Mucosa of stomach (tissue), 1 donor: ENCODE measurements around the gene LRFN4.

ENCODE experiments used
- H3K27me3 ChIP-seq: one replicate; pipeline ENCODE4 v1.7.0; 2013; ENCODE audit warnings: mild to moderate bottlenecking, low read length; ENCODE audit not compliant: control insufficient read depth, insufficient read depth
- H3K36me3 ChIP-seq: one replicate; pipeline ENCODE4 v1.7.0; 2013; ENCODE audit warnings: low read length; ENCODE audit not compliant: control insufficient read depth, insufficient read depth
- H3K4me1 ChIP-seq: one replicate; pipeline ENCODE4 v1.7.0; 2013; ENCODE audit warnings: mild to moderate bottlenecking, low read length; ENCODE audit not compliant: control insufficient read depth, insufficient read depth
- H3K4me3 ChIP-seq: one replicate; pipeline ENCODE4 v1.7.0; 2013; ENCODE audit warnings: low read length
- H3K9ac ChIP-seq: one replicate; pipeline ENCODE4 v1.7.0; 2013; ENCODE audit warnings: mild to moderate bottlenecking, low read length, moderate library complexity
- H3K9me3 ChIP-seq: one replicate; pipeline ENCODE4 v1.7.0; 2013; ENCODE audit warnings: mild to moderate bottlenecking, low read length, moderate library complexity; ENCODE audit not compliant: control insufficient read depth
- donor health status: Pancreatic carcinoma.

LRFN4 gene

DNA sequence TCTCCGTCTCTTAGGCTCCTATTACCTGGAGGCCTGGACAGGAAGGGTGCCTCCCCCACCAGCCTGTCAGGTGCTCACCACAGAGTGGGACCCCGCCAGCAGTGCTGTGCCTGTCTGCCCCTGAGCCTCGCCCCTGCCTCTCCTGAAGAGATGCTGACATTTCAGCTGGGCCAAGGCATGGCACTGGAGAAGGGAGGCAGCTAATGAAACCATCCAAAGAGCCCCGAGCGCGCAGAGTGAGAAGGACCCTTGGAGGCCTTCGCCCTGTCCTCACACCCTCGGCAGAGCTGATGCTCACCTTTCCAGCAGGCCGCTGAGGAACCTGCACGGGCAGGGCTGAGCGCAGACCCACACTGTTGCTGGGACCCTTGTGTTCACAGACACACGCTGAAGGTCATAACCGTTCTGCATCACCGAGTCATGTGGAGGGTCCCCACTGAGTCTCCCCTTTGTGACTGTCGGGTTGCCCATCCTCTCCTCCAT, 2.1 kb upstream of the LRFN4 start:
- Histone ChIP-seq H3K4me1 (peaks cover 10% of the 10 kb centered on the region), H3K36me3 (no peaks in the 10 kb centered on the region), H3K4me3 (no peak overlapping the region), H3K27me3 (no peaks in the 10 kb centered on the region), H3K9ac (no peak overlapping the region), H3K9me3 (no peaks in the 10 kb centered on the region)

DNA sequence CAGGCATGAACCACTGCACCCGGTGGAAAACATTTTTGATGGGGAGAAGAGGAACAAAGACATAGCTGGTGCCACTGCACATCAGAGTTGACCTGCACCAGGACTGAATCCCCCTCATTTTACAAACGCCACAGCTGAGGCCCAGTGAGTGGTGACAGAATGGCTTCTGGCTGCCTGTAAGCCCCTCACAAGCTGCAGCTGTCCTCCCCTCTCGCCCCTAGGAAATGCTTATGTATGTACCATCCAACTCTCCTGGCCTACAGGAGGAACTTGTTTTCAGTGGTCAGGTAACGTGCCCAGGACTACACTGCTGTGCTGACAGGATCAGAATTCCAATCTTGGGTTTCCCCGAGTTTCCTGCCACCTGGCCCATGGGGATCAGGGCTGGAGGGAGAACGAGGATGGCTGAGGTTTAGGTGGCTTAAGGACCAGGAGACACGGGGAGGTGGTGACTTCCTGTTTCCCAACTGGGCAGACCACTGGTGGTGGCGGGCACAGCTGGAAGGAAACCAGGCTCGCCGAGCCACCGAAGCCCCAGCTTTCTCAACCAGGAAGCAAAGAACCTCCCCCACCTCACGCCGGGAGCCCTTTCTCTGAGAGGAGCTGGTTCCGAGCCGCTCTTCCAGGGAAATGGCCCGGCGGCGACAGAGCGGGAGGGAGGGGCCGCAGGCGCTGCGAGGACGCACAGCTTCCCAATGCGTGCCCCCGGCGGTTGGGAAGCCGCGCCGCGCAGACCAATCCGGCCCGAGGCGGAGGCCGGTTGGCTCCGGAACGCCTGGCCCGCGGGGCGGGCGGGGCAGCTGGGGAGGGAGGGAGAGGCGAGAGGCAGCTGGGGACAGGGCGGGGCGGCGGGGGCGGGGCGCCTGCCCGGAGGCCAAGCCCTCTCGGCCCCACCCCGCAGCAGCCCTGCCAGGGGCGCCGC, 1.0 kb upstream of the LRFN4 start:
- Histone ChIP-seq H3K9me3 (no peaks in the 10 kb centered on the region), H3K9ac (peak overlapping the region; percentile 96), H3K4me1 (peaks cover 10% of the 10 kb centered on the region), H3K4me3 (peak overlapping the region; percentile 89), H3K36me3 (no peaks in the 10 kb centered on the region), H3K27me3 (no peaks in the 10 kb centered on the region)

DNA sequence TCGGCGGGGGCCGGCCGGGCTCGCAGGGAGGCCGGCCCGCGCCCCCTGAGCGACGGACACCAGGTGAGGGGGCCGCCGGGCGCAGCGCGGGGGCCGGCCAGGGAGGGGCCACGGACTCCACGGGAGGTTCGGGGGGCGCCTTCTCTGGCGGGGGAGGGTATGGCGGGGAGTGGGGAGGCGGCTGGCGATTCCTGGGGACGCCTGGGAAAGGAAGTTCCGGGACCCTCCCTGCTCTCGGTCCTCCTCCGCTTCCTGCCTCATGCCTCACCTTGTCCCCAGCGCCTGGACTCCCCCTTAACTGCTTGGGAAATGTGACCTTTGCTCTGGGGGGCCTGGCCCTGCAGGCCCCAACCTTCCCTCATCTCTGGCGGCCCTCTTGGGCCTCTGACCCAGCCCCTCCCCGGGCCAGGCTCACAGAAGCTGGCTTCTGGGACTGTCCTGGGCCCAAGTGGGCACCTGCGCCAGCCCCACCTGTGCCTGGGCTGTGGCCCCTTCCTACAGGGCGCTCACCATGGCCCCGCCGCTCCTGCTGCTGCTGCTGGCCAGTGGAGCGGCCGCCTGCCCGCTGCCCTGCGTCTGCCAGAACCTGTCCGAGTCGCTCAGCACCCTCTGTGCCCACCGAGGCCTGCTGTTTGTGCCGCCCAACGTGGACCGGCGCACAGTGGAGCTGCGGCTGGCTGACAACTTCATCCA, 516 bp downstream of the LRFN4 start:
- Histone ChIP-seq H3K36me3 (no peaks in the 10 kb centered on the region), H3K27me3 (no peaks in the 10 kb centered on the region), H3K9me3 (no peaks in the 10 kb centered on the region), H3K4me1 (peaks cover 10% of the 10 kb centered on the region), H3K4me3 (no peak overlapping the region), H3K9ac (no peak overlapping the region)

DNA sequence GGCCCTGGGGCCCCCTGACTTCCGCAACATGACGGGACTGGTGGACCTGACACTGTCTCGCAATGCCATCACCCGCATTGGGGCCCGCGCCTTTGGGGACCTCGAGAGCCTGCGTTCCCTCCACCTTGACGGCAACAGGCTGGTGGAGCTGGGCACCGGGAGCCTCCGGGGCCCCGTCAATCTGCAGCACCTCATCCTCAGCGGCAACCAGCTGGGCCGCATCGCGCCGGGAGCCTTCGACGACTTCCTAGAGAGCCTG, 992 bp downstream of the LRFN4 start:
- Histone ChIP-seq H3K27me3 (no peaks in the 10 kb centered on the region), H3K9ac (no peak overlapping the region), H3K9me3 (no peaks in the 10 kb centered on the region), H3K36me3 (no peaks in the 10 kb centered on the region), H3K4me1 (peaks cover 10% of the 10 kb centered on the region), H3K4me3 (no peak overlapping the region)

DNA sequence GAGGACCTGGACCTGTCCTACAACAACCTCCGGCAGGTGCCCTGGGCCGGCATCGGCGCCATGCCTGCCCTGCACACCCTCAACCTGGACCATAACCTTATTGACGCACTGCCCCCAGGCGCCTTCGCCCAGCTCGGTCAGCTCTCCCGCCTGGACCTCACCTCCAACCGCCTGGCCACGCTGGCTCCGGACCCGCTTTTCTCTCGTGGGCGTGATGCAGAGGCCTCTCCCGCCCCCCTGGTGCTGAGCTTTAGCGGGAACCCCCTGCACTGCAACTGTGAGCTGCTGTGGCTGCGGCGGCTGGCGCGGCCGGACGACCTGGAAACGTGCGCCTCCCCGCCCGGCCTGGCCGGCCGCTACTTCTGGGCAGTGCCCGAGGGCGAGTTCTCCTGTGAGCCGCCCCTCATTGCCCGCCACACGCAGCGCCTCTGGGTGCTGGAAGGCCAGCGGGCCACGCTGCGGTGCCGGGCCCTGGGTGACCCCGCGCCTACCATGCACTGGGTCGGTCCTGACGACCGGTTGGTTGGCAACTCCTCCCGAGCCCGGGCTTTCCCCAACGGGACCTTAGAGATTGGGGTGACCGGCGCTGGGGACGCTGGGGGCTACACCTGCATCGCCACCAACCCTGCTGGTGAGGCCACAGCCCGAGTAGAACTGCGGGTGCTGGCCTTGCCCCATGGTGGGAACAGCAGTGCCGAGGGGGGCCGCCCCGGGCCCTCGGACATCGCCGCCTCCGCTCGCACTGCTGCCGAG, 1.5 kb downstream of the LRFN4 start:
- no peaks in the 10 kb centered on the region for H3K27me3 ChIP-seq
- H3K36me3 ChIP-seq: no peaks in the 10 kb centered on the region
- no peak overlapping the region for H3K9ac ChIP-seq
- H3K4me1 ChIP-seq: peaks cover 10% of the 10 kb centered on the region
- H3K4me3 ChIP-seq: no peak overlapping the region
- H3K9me3 ChIP-seq: no peaks in the 10 kb centered on the region

DNA sequence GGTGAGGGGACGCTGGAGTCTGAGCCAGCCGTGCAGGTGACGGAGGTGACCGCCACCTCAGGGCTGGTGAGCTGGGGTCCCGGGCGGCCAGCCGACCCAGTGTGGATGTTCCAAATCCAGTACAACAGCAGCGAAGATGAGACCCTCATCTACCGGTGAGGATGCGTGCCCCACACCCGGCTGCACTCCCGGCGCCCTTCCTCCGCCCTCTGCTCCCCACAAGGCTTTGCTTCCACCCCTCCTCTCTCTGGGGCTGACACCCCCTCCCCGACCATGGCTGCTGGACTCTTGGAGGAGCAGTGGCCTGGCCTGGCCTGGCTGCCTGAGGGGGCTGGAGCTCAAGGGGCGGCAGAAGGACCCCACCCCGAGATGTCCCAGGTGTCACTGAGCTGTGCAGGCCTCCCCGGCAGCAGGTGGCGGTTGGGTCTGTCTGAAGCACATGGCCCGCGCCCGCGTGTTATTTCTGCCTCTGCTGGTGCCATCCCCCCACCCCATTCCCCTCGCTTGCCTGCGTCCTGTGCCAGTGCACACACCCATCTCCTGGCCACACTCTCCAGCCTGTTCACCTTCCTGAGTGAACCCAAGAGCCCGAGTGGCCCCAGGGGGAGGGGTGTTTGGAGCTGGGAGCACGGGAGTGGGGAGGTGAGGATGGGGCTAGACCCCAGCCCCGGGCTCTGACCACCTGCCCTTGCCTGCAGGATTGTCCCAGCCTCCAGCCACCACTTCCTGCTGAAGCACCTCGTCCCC, 2.2 kb downstream of the LRFN4 start:
- no peaks in the 10 kb centered on the region for H3K9me3 ChIP-seq
- no peaks in the 10 kb centered on the region for H3K36me3 ChIP-seq
- no peak overlapping the region for H3K4me3 ChIP-seq
- H3K27me3 ChIP-seq: no peaks in the 10 kb centered on the region
- H3K9ac ChIP-seq: no peak overlapping the region
- peaks cover 11% of the 10 kb centered on the region for H3K4me1 ChIP-seq

DNA sequence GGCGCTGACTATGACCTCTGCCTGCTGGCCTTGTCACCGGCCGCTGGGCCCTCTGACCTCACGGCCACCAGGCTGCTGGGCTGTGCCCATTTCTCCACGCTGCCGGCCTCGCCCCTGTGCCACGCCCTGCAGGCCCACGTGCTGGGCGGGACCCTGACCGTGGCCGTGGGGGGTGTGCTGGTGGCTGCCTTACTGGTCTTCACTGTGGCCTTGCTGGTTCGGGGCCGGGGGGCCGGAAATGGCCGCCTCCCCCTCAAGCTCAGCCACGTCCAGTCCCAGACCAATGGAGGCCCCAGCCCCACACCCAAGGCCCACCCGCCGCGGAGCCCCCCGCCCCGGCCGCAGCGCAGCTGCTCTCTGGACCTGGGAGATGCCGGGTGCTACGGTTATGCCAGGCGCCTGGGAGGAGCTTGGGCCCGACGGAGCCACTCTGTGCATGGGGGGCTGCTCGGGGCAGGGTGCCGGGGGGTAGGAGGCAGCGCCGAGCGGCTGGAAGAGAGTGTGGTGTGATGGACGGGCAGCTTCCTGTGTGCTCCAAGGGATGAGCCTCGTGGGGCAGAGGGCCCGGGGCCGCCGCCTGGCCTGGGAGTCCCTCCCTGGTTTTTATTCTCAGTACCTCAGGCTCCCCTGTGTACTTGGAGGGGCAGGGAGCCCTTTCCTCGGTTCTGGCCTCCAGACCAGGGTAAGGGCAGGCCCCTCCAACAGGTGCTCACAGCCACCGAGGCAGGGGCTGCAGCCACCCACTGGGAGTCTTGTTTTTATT, 3.0 kb downstream of the LRFN4 start:
- no peaks in the 10 kb centered on the region for H3K9me3 ChIP-seq
- peaks cover 14% of the 10 kb centered on the region for H3K4me1 ChIP-seq
- no peak overlapping the region for H3K9ac ChIP-seq
- H3K4me3 ChIP-seq: no peak overlapping the region
- no peaks in the 10 kb centered on the region for H3K36me3 ChIP-seq
- H3K27me3 ChIP-seq: no peaks in the 10 kb centered on the region

DNA sequence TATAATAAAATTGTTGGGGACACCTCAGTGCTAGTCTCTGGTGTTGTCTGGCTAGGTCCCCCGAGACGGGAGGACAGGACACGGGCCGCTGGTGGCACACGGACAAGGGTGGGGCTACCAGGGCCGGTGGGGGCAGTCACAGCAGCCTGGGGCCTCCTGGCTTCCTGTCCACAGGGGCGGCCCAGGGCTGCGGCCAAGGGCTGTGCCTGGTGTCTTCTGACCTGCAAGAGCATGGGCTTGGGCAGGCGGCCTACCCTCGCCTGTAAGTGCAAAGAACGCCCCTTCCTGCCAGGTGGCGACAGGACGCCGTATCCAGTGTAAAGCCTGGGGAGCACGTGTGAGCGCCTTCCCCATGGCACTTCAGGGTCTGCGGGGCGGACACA, 3.6 kb downstream of the LRFN4 start:
- no peaks in the 10 kb centered on the region for H3K36me3 ChIP-seq
- H3K4me3 ChIP-seq: no peak overlapping the region
- H3K9me3 ChIP-seq: no peaks in the 10 kb centered on the region
- no peaks in the 10 kb centered on the region for H3K27me3 ChIP-seq
- H3K4me1 ChIP-seq: peaks cover 13% of the 10 kb centered on the region
- H3K9ac ChIP-seq: no peak overlapping the region

DNA sequence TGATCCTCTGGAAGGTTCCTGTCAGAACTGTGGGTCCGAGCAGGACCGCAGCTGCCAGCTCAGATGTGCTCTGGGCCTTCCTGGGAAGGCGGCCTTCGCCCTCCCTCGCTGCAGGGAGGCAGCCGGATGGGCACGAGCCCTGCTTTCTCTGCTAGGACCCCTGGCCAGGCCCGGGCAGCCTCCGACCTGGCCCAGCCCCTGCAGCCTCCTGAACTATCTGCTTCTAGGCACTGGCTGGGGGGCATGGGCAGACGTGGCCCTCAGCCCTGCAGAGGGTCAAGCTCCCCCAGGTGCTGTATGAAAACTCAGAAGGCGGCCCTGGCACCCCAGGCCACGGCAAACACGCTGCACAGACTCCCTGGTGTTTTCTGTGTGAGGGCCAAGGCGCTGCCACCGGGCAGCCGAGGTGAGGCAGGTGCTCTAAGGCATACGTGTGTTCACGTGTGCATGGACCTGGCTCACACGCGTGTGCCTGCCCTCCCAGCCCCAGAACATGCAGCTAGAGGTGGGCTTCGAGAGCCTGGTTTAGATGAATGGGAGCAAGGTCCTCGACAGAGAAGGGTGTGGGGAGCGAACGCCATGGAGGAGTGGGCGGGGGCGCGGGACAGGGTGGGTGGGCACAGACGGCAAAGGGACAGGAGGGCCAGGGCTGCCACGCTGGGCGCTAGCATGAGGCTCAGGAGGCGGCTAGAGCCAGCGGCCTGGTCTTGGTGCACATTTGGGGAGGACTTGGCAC, 4.3 kb downstream of the LRFN4 start:
- H3K4me1 ChIP-seq: peaks cover 8% of the 10 kb centered on the region
- no peak overlapping the region for H3K4me3 ChIP-seq
- H3K27me3 ChIP-seq: no peaks in the 10 kb centered on the region
- no peaks in the 10 kb centered on the region for H3K9me3 ChIP-seq
- no peaks in the 10 kb centered on the region for H3K36me3 ChIP-seq
- no peak overlapping the region for H3K9ac ChIP-seq

DNA sequence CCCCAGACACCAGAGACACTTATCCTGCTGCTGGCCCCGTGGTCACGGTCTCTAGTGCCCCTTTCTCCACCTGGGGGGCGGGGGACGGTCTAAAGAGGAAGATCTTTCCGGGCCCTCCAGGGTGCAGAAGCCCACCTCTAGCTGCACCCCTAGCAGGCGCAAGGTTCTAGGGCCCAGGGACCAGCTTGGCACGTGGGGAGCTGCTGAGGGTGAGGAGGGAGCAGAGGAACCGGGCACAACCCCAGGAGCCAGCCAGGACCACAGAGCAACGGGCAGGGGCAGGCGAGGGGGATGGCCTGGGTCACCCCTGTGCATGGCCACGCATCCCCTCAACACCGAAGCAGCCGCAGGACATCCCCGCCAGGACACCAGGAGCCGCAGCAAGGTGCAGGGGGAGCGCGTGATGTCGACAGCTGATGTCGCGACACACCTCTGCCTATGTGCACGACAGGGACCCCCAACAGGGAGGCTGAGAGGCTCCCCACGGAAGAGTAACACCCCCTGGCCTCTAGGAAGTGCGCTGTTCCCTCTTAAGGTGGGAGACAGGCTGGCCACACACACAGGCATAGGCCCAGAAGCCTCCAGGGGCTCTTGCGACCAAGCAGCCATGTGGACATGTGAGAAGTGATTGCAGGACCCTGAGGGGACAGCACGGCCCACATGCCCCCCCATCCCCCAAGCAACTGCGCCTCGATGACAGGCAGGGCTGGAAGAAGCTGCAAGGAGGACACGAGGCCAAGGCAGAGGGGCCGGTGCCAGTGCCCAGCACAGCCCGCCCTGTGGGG, 5.1 kb downstream of the LRFN4 start:
- Histone ChIP-seq H3K4me3 (no peak overlapping the region), H3K36me3 (no peaks in the 10 kb centered on the region), H3K9me3 (no peaks in the 10 kb centered on the region), H3K9ac (no peak overlapping the region), H3K27me3 (no peaks in the 10 kb centered on the region), H3K4me1 (peaks cover 8% of the 10 kb centered on the region)
